Parathyroid adenoma (tissue), 2 donors: Measurements from ENCODE around the gene HSPH1.

Experiments used
- H2AFZ ChIP-seq: fragments of 300-600 bp; sonication (generic); one replicate; pipeline ENCODE4 v1.7.0; 2017; ENCODE audit warnings: antibody characterized with exemption, mild to moderate bottlenecking
- H3K27ac ChIP-seq: fragments of 300-600 bp; sonication (generic); one replicate; pipeline ENCODE4 v1.7.0; 2017
- H3K27me3 ChIP-seq: fragments of 300-600 bp; sonication (generic); one replicate; pipeline ENCODE4 v1.7.0; 2017; ENCODE audit warnings: low read length; ENCODE audit not compliant: control insufficient read depth, insufficient read depth
- H3K36me3 ChIP-seq: fragments of 300-600 bp; sonication (generic); one replicate; pipeline ENCODE4 v1.7.0; 2017; ENCODE audit warnings: low read length; ENCODE audit not compliant: control insufficient read depth, insufficient read depth
- H3K4me1 ChIP-seq: fragments of 300-600 bp; sonication (generic); one replicate; pipeline ENCODE4 v1.7.0; 2017; ENCODE audit warnings: control low read depth
- H3K4me2 ChIP-seq: fragments of 300-600 bp; sonication (generic); one replicate; pipeline ENCODE4 v1.7.0; 2017; ENCODE audit warnings: low read length
- H3K4me3 ChIP-seq: fragments of 300-600 bp; sonication (generic); one replicate; pipeline ENCODE4 v1.7.0; 2017; ENCODE audit warnings: low read depth, low read length
- H3K79me2 ChIP-seq: fragments of 300-600 bp; sonication (generic); one replicate; pipeline ENCODE4 v1.7.0; 2017; ENCODE audit warnings: control low read depth
- H3K9ac ChIP-seq: fragments of 300-600 bp; sonication (generic); one replicate; pipeline ENCODE4 v1.7.0; 2017; ENCODE audit warnings: mild to moderate bottlenecking
- H3K9me3 ChIP-seq: fragments of 300-600 bp; sonication (generic); one replicate; pipeline ENCODE4 v1.7.0; 2017; ENCODE audit warnings: low read length; ENCODE audit not compliant: control insufficient read depth
- CTCF ChIP-seq: fragments of 300-600 bp; sonication (generic); IDR thresholded peaks from one replicate; pipeline ENCODE4 v1.7.0; 2017; ENCODE audit warnings: antibody characterized with exemption, mild to moderate bottlenecking
- donor health status: primary hyperparathyroidism.

The HSPH1 gene

GRCh38 chr13:31154939-31155338 is 6.8 kb downstream of the HSPH1 start:
- no peak overlapping the region for H3K27ac ChIP-seq
- H3K79me2 ChIP-seq: peaks cover 15% of the 10 kb centered on the region
- no peak overlapping the region for H3K9ac ChIP-seq
- H3K4me3 ChIP-seq: no peak overlapping the region
- H3K4me2 ChIP-seq: no peak overlapping the region
- H2AFZ ChIP-seq: no peak overlapping the region
- no peaks in the 10 kb centered on the region for H3K9me3 ChIP-seq
- H3K36me3 ChIP-seq: no peaks in the 10 kb centered on the region
- H3K27me3 ChIP-seq: no peaks in the 10 kb centered on the region
- H3K4me1 ChIP-seq: no peaks in the 10 kb centered on the region
- no peak for TF ChIP-seq CTCF

- H3K9me3 ChIP-seq: no peaks in the 10 kb centered on the region
- H3K9ac ChIP-seq: no peak overlapping the region
- H2AFZ ChIP-seq: no peak overlapping the region
- no peak overlapping the region for H3K27ac ChIP-seq
- H3K4me2 ChIP-seq: no peak overlapping the region
- H3K27me3 ChIP-seq: no peaks in the 10 kb centered on the region
- peaks cover 3% of the 10 kb centered on the region for H3K79me2 ChIP-seq
- no peak for TF ChIP-seq CTCF
- no peaks in the 10 kb centered on the region for H3K36me3 ChIP-seq
- no peak overlapping the region for H3K4me3 ChIP-seq
- no peaks in the 10 kb centered on the region for H3K4me1 ChIP-seq
Measured at GRCh38 chr13:31151837-31152236, 9.9 kb downstream of the HSPH1 start.

GRCh38 chr13:31150315-31150985 is 11.3 kb downstream of the HSPH1 start:
- H3K4me2 ChIP-seq: no peak overlapping the region
- no peaks in the 10 kb centered on the region for H3K4me1 ChIP-seq
- H3K36me3 ChIP-seq: no peaks in the 10 kb centered on the region
- H3K79me2 ChIP-seq: peaks cover 3% of the 10 kb centered on the region
- no peaks in the 10 kb centered on the region for H3K27me3 ChIP-seq
- no peaks in the 10 kb centered on the region for H3K9me3 ChIP-seq
- no peak for TF ChIP-seq CTCF
- H2AFZ ChIP-seq: no peak overlapping the region
- H3K27ac ChIP-seq: no peak overlapping the region
- no peak overlapping the region for H3K4me3 ChIP-seq
- H3K9ac ChIP-seq: no peak overlapping the region

- Histone ChIP-seq H3K4me1 (no peaks in the 10 kb centered on the region), H2AFZ (no peak overlapping the region), H3K9me3 (no peaks in the 10 kb centered on the region), H3K27me3 (no peaks in the 10 kb centered on the region), H3K27ac (no peak overlapping the region), H3K36me3 (no peaks in the 10 kb centered on the region), H3K4me2 (no peak overlapping the region), H3K79me2 (peaks cover 3% of the 10 kb centered on the region), H3K4me3 (no peak overlapping the region), H3K9ac (no peak overlapping the region)
- no peak for TF ChIP-seq CTCF
Measured at GRCh38 chr13:31149604-31150003, 12.1 kb downstream of the HSPH1 start.

- no peak overlapping the region for H3K9ac ChIP-seq
- no peaks in the 10 kb centered on the region for H3K79me2 ChIP-seq
- no peak overlapping the region for H2AFZ ChIP-seq
- no peaks in the 10 kb centered on the region for H3K9me3 ChIP-seq
- no peak for TF ChIP-seq CTCF
- no peak overlapping the region for H3K4me3 ChIP-seq
- no peaks in the 10 kb centered on the region for H3K36me3 ChIP-seq
- no peaks in the 10 kb centered on the region for H3K27me3 ChIP-seq
- H3K27ac ChIP-seq: no peak overlapping the region
- H3K4me1 ChIP-seq: no peaks in the 10 kb centered on the region
- no peak overlapping the region for H3K4me2 ChIP-seq
Measured at GRCh38 chr13:31145417-31145816, 16.3 kb downstream of the HSPH1 start.
